Fibroblast of villous mesenchyme (primary cell): ENCODE measurements around the gene IGSF23. TPM values are rescaled to one million over a fixed set of nuclear protein-coding genes. Genes with fewer than 3 reads are reported as not detected.
A peak's percentile ranks its signal among the peaks of the same experiment; 100 is the strongest.
"Not testable (repeated sequence)": the region's sequence is repeated elsewhere in the genome, so short reads cannot be mapped to it uniquely, and the experiment has no call there.

Source experiments
- DNase-seq: peaks from one replicate; pipeline ENCODE4 v3.0.0-alpha.2; 2010; ENCODE audit warnings: low read depth
- H3K4me3 ChIP-seq: 2 replicates; pipeline ENCODE4 v1.5.1; 2011; ENCODE audit warnings: low read depth, mild to moderate bottlenecking, low read length
- total RNA-seq: library from RNA; depleted of rRNA; stranded (reverse); fragments of >200 nt; gene quantifications from 2 replicates; pipeline ENCODE4 v1.2.3, GENCODE V29; 2012
- TF ChIP-seq, protein P1 (sequence below): IDR thresholded peaks from 2 replicates; pipeline ENCODE4 v1.5.1; 2012; ENCODE audit warnings: low read depth, mild to moderate bottlenecking, low read length; ENCODE audit not compliant: insufficient read depth

The IGSF23 gene
- total RNA-seq, 1 donor: 0.43 TPM

DNA sequence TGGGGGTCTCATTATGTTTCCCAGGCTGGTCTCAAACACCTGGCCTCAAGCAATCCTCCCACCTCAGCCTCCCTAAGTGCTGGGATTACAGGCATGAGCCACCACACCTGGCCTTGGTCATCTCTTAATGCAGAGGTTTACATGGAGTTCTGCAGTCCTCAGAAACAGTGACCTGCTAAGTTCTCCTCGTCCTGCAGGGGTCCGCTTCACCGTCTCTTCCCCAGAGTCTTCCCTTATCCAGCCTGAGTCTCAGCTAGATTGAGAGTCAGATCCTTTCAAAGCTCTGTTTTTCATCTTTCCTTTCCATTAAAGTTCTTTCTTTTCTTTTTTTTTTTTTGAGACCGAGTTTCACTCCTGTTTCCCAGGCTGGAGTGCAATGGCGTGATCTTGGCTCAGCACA is 2.9 kb upstream of the IGSF23 start:
- not testable (repeated sequence) for H3K4me3 ChIP-seq
- DNase-seq: peak; percentile 52
- TF ChIP-seq, protein P1, sequence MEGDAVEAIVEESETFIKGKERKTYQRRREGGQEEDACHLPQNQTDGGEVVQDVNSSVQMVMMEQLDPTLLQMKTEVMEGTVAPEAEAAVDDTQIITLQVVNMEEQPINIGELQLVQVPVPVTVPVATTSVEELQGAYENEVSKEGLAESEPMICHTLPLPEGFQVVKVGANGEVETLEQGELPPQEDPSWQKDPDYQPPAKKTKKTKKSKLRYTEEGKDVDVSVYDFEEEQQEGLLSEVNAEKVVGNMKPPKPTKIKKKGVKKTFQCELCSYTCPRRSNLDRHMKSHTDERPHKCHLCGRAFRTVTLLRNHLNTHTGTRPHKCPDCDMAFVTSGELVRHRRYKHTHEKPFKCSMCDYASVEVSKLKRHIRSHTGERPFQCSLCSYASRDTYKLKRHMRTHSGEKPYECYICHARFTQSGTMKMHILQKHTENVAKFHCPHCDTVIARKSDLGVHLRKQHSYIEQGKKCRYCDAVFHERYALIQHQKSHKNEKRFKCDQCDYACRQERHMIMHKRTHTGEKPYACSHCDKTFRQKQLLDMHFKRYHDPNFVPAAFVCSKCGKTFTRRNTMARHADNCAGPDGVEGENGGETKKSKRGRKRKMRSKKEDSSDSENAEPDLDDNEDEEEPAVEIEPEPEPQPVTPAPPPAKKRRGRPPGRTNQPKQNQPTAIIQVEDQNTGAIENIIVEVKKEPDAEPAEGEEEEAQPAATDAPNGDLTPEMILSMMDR: peak; percentile 60

GRCh38 chr19:44611812-44612295 is 1.5 kb upstream of the IGSF23 start:
- H3K4me3 ChIP-seq: no peak overlapping the region
- peak; percentile 32 for DNase-seq
- TF ChIP-seq, protein P1: no peak

DNA sequence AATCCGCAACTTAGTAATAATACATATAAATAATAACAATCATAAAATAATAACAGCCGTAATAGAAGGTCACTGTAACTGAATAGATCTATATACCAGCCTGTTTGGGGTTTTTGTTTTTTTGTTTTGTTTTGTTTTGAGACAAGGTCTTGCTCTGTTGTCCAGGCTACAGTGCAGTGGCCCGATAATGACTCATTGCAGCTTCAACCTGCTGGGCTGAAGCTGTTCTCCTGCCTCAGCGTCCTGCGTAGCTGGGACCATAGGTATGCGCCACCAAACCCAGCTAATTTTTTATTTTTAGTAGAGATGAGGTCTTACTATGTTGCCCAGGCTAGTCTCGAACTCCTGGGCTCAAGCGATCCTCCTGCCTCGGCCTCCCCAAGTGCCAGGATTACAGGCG is 950 bp downstream of the IGSF23 start:
- DNase-seq: no peak
- H3K4me3 ChIP-seq: no peak overlapping the region
- TF ChIP-seq, protein P1: no peak

GRCh38 chr19:44615863-44616247 is 2.5 kb downstream of the IGSF23 start:
- TF ChIP-seq, protein P1: no peak
- H3K4me3 ChIP-seq: no peak overlapping the region
- peak; percentile 27 for DNase-seq

GRCh38 chr19:44617110-44617880 is 3.9 kb downstream of the IGSF23 start:
- DNase-seq: no peak
- TF ChIP-seq, protein P1: no peak
- no peak overlapping the region for H3K4me3 ChIP-seq

DNA sequence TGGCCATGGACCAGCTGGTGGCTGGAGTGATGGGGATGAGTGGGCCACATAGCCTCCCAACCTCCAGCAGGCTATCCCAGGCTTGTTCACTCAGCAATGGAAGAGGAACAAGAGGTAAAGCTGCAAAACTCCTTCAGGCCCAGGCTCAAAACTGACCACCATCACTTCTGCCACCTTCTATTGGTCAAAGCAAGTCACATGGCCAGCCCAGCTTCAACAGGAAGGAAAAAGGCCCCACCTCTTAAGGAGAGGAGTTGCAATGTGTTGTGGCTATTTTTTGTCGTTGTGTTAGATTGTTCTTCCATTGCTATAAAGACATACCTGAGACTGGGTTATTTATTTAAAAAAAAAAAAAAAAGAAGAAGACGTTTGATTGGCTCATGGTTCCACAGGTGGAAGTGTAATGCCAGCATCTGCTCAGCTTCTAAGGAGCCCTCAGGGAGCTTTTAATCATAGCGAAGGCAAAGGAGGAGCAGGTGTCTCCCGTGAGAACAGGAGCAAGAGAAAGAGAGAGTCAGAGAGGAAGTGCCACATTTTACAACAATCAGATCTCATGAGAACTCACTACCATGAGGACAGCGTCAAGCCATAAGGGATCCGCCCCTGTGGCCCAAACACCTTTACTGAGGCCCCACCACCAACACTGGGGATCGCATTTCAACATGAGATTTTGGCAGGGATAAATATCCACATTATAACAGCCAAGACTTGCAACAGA is 5.4 kb downstream of the IGSF23 start:
- TF ChIP-seq, protein P1: no peak
- H3K4me3 ChIP-seq: no peak overlapping the region
- DNase-seq: no peak
